Ishikawa (cell line): ENCODE data around the gene FOXL2NB.

Experiments
- CREB1 ChIP-seq: IDR thresholded peaks from 2 replicates; pipeline ENCODE4 v1.6.1; 2012; ENCODE audit warnings: low read depth
- FOXM1 ChIP-seq: IDR thresholded peaks from 2 replicates; pipeline ENCODE4 v1.6.1; 2012; ENCODE audit warnings: low read depth, borderline replicate concordance
- MAX ChIP-seq: IDR thresholded peaks from 2 replicates; pipeline ENCODE4 v1.6.1; 2012
- RAD21 ChIP-seq: IDR thresholded peaks from 2 replicates; pipeline ENCODE4 v1.6.1; 2012; ENCODE audit warnings: low read depth
- TCF12 ChIP-seq: IDR thresholded peaks from 2 replicates; pipeline ENCODE4 v1.6.1; 2012; ENCODE audit warnings: low read depth
- TF ChIP-seq, protein P1 (sequence below): IDR thresholded peaks from 2 replicates; pipeline ENCODE4 v1.6.1; 2012

DNA sequence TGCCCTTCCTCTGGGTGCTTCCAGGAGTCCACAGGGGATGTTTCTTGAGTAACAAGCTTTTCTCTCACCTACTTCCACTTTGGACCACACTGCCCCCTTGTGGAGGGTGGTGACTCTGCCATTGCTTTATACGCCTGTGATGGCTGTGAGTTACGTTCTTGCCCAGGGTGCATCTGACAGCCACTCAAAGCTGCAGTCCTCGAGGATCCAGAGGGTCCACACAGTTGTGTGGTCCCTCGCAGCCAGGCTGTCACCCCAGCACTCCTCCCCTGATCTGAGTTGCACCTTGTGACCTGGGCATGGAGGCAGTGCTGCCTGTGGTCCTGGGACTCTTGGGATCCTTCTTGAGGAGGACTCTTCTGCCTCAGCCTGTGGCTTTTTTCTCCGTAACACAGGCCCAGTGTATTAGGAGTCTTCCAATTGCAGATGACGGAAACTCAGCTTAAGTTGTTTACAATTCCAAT, 23.5 kb upstream of the FOXL2NB start:
- no peak for TF ChIP-seq TCF12
- TF ChIP-seq FOXM1: no peak
- TF ChIP-seq RAD21: peak; percentile 93
- TF ChIP-seq CREB1: no peak
- TF ChIP-seq, protein P1, sequence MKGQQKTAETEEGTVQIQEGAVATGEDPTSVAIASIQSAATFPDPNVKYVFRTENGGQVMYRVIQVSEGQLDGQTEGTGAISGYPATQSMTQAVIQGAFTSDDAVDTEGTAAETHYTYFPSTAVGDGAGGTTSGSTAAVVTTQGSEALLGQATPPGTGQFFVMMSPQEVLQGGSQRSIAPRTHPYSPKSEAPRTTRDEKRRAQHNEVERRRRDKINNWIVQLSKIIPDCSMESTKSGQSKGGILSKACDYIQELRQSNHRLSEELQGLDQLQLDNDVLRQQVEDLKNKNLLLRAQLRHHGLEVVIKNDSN: no peak
- TF ChIP-seq MAX: no peak
